ENCODE measurements around the gene TBC1D5. TPM values are rescaled to one million over a fixed set of nuclear protein-coding genes. Genes with fewer than 3 reads are reported as not detected.

TBC1D5 gene
- total and polyA plus RNA-seq, 2 donors (not counting 1 experiment from before 2014, with no cell fraction given), result 22.6 to 111 TPM

- peaks cover 22% of the 10 kb centered on the region in 2 donors for H3K4me1 ChIP-seq (ENCODE audit: control insufficient read depth in 2 of 2, insufficient read depth in 2 of 2, low read length in 2 of 2)
- no peak for TF ChIP-seq EZH2 (IDR thresholded peaks at IDR 0.05; ENCODE audit: borderline replicate concordance, insufficient read depth, low read depth, low read length, poor library complexity, severe bottlenecking)
- TF ChIP-seq CTCF (IDR thresholded peaks at IDR 0.05), result no peak
- no peaks in the 10 kb centered on the region for H3K9me3 ChIP-seq (ENCODE audit: control extremely low read depth in 1 of 3, control insufficient read depth in 2 of 3, insufficient read depth in 1 of 3, low read length in 2 of 3)
- intact Hi-C loops (cut with micrococcal nuclease), result loop anchor here (2.0 kb wide), 1 partner anchor 15 kb away; no protein-coding TSS in a partner anchor
- H3K36me3 ChIP-seq (replicated peaks in 1 of 2; ENCODE audit: control extremely low read depth in 1 of 2, control insufficient read depth in 1 of 2, extremely low read depth in 1 of 2, insufficient read depth in 2 of 2, low read length in 1 of 2), result peaks cover 0 to 28% of the 10 kb centered on the region in 2 experiments
- no peaks in the 10 kb centered on the region for H3K79me2 ChIP-seq (ENCODE audit: control insufficient read depth, insufficient read depth, low read length)
- no peak overlapping the region for H3K4me3 ChIP-seq (ENCODE audit: control extremely low read depth in 1 of 5, extremely low read depth in 1 of 5, insufficient read depth in 1 of 5, low read depth in 2 of 5, low read length in 4 of 5)
- no peak overlapping the region for H3K27ac ChIP-seq (ENCODE audit: low read length in 2 of 2)
- CTCF ChIA-PET, result interaction anchor here (0.9 to 1.6 kb wide), 3 partner anchors 17 to 625 kb away, joined by 3 to 4 read pairs (median 3); no protein-coding TSS in a partner anchor
- H3K9me3 Mint-ChIP-seq (ENCODE audit: insufficient read depth), result no peaks in the 10 kb centered on the region
- no peaks in the 10 kb centered on the region for H4K20me1 ChIP-seq (ENCODE audit: control insufficient read depth, insufficient read depth, low read length, poor library complexity, severe bottlenecking)
- no peaks in the 10 kb centered on the region for H3K27me3 Mint-ChIP-seq
- H3K27ac Mint-ChIP-seq, result peak overlapping the region; percentile 53
- no peak overlapping the region for H3K4me3 Mint-ChIP-seq
- no peaks in the 10 kb centered on the region for H3K27me3 ChIP-seq (replicated peaks in 1 of 4; ENCODE audit: control extremely low read depth in 1 of 4, control insufficient read depth in 3 of 4, insufficient read depth in 4 of 4, low read length in 3 of 4)
- no peak overlapping the region for H3K9ac ChIP-seq (ENCODE audit: low read length)
- peak; percentile 61 for ATAC-seq (ENCODE audit: low read depth)
- peak; percentile 68 for DNase-seq
- POLR2A ChIA-PET, result no interaction called here
- WGBS (ENCODE audit: insufficient coverage), result 67% methylated on average over 3 of the region's 7 CpGs
- no peak overlapping the region for H2AFZ ChIP-seq (ENCODE audit: insufficient read depth, low read depth, low read length, poor library complexity, severe bottlenecking)
- peaks cover 27% of the 10 kb centered on the region for H3K4me1 Mint-ChIP-seq
- peak overlapping the region; percentile 25 for H3K4me2 ChIP-seq (replicated peaks; ENCODE audit: low read depth, low read length, poor library complexity, severe bottlenecking)
Measured at GRCh38 chr3:17179381-17180205, 562.8 kb downstream of the TBC1D5 start.

GRCh38 chr3:17176757-17177156 is 565.7 kb downstream of the TBC1D5 start:
- Histone ChIP-seq H3K4me2 (replicated peaks; ENCODE audit: low read depth, low read length, poor library complexity, severe bottlenecking) (no peak overlapping the region), H3K27me3 (replicated peaks in 1 of 4; ENCODE audit: control extremely low read depth in 1 of 4, control insufficient read depth in 3 of 4, insufficient read depth in 4 of 4, low read length in 3 of 4) (no peaks in the 10 kb centered on the region), H2AFZ (ENCODE audit: insufficient read depth, low read depth, low read length, poor library complexity, severe bottlenecking) (no peak overlapping the region), H3K4me1 (ENCODE audit: control insufficient read depth in 2 of 2, insufficient read depth in 2 of 2, low read length in 2 of 2) (peaks cover 13 to 15% of the 10 kb centered on the region in 2 donors), H3K27ac (ENCODE audit: low read length in 2 of 2) (no peak overlapping the region), H4K20me1 (ENCODE audit: control insufficient read depth, insufficient read depth, low read length, poor library complexity, severe bottlenecking) (no peaks in the 10 kb centered on the region), H3K9ac (ENCODE audit: low read length) (no peak overlapping the region), H3K4me3 (ENCODE audit: control extremely low read depth in 1 of 5, extremely low read depth in 1 of 5, insufficient read depth in 1 of 5, low read depth in 2 of 5, low read length in 4 of 5) (no peak overlapping the region), H3K79me2 (ENCODE audit: control insufficient read depth, insufficient read depth, low read length) (no peaks in the 10 kb centered on the region), H3K36me3 (replicated peaks in 1 of 2; ENCODE audit: control extremely low read depth in 1 of 2, control insufficient read depth in 1 of 2, extremely low read depth in 1 of 2, insufficient read depth in 2 of 2, low read length in 1 of 2) (peaks cover 0 to 28% of the 10 kb centered on the region in 2 experiments), H3K9me3 (ENCODE audit: control extremely low read depth in 1 of 3, control insufficient read depth in 2 of 3, insufficient read depth in 1 of 3, low read length in 2 of 3) (no peaks in the 10 kb centered on the region)
- no peak overlapping the region for H3K4me3 Mint-ChIP-seq
- H3K9me3 Mint-ChIP-seq (ENCODE audit: insufficient read depth), result no peaks in the 10 kb centered on the region
- POLR2A ChIA-PET, result no interaction called here
- WGBS (ENCODE audit: insufficient coverage), result no CpG with 5 or more reads among the region's 1 CpG
- ATAC-seq (ENCODE audit: low read depth) (no peak), DNase-seq (no peak)
- no peak overlapping the region for H3K27ac Mint-ChIP-seq
- H3K27me3 Mint-ChIP-seq, result no peaks in the 10 kb centered on the region
- CTCF ChIA-PET, result interaction anchor here (1.6 kb wide), 1 partner anchor 55 kb away, joined by 4 read pairs; no protein-coding TSS in a partner anchor
- TF ChIP-seq CTCF (IDR thresholded peaks at IDR 0.05), result no peak
- TF ChIP-seq EZH2 (IDR thresholded peaks at IDR 0.05; ENCODE audit: borderline replicate concordance, insufficient read depth, low read depth, low read length, poor library complexity, severe bottlenecking), result no peak
- peaks cover 16% of the 10 kb centered on the region for H3K4me1 Mint-ChIP-seq
- intact Hi-C loops (cut with micrococcal nuclease), result no loop called here

All from B cell (primary cell).